ENCODE measurements around the gene DNAJC11.

DNA sequence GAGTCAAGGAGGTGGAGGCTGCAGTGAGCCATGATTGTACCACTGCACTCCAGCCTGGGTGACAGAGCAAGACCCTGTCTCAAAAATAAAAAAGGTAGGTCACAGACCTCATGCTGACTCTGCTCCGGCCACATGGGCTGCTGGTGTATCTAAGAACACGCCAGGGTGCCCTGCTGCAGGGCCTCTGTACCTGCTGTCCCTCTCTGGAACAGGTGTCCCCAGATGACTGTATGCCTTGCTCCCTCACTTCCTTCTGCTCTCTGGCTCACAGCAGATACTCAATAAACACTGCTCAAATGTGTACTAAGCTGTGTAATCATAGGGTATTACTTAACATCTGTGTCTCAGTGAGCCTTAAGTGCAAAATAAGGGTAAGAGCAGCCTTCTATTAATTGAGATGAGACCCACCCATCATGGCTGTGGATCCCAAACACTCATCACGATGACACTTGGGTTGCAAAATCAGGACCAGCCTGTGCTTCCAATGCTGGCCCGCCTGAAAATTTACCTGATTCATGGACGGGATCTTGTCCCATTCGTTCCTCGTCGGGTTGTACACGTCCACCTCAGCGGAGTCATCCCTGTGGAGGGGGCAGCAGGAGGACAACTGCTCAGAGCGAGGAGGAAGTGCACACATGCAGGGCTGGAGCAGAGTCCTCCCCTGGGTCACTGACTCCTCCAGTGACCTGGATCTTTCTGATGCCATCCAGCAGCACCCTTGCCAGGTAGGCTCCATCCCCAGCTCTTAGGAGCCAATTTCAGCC lies 106.5 kb downstream of the DNAJC11 start:
- no peak for TF ChIP-seq POLR2A (IDR thresholded peaks at IDR 0.05)
- TF ChIP-seq EP300 (IDR thresholded peaks at IDR 0.05), result no peak
- TF ChIP-seq, protein P1, sequence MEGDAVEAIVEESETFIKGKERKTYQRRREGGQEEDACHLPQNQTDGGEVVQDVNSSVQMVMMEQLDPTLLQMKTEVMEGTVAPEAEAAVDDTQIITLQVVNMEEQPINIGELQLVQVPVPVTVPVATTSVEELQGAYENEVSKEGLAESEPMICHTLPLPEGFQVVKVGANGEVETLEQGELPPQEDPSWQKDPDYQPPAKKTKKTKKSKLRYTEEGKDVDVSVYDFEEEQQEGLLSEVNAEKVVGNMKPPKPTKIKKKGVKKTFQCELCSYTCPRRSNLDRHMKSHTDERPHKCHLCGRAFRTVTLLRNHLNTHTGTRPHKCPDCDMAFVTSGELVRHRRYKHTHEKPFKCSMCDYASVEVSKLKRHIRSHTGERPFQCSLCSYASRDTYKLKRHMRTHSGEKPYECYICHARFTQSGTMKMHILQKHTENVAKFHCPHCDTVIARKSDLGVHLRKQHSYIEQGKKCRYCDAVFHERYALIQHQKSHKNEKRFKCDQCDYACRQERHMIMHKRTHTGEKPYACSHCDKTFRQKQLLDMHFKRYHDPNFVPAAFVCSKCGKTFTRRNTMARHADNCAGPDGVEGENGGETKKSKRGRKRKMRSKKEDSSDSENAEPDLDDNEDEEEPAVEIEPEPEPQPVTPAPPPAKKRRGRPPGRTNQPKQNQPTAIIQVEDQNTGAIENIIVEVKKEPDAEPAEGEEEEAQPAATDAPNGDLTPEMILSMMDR (IDR thresholded peaks at IDR 0.05), result no peak
- no peak for TF ChIP-seq POLR2AphosphoS5 (IDR thresholded peaks at IDR 0.05)
